Fibroblast of pulmonary artery (primary cell): Measurements from ENCODE around the gene EXOC3L4.

Experiments used
- DNase-seq: peaks from one replicate; pipeline ENCODE4 v3.0.0-alpha.2; 2010; ENCODE audit warnings: low read depth
- H3K4me3 ChIP-seq: replicated peaks from 2 replicates; pipeline ENCODE4 v1.5.1; 2011; ENCODE audit warnings: low read depth, mild to moderate bottlenecking, control low read depth, low read length, moderate library complexity
- CTCF ChIP-seq: IDR thresholded peaks from 2 replicates; pipeline ENCODE4 v1.5.1; 2011; ENCODE audit warnings: mild to moderate bottlenecking, control low read depth, low read length, inconsistent platforms; ENCODE audit errors: missing control alignments

EXOC3L4 gene

GRCh38 chr14:103125098-103126070, 30.9 kb downstream of the EXOC3L4 start:
- H3K4me3 ChIP-seq, result no peak overlapping the region
- no peak for TF ChIP-seq CTCF
- no peak for DNase-seq

DNA sequence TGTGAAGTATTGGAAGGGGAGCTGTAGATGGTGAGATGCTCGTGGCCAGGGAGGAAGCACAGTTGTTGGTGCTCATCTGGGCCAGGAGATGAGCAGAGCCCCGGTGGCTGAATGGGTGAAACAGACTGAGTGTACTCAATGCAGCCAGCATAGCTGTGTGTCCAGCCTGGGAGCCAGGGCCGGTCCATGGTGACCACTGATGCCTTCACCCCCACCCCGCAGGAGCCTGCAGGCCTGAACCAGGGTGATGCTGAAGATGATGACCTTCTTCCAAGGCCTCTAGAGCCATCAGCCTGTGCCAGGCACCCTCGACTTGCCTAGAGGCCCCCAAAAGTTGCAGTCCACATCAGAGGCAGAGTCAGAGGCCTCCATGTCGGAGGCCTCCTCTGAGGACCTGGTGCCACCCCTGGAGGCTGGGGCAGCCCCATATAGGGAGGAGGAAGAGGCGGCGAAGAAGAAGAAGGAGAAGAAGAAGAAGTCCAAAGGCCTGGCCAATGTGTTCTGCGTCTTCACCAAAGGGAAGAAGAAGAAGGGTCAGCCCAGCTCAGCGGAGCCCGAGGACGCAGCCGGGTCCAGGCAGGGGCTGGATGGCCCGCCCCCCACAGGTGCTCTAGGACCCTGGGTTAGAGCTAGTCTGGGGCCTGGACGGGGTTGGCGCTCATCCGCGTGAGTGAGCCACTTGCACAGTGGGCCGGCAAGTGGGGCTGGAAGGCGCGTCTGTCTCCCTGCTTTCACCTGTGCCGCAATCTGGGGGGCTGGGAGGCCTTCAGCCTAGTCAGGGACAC, 31.8 kb downstream of the EXOC3L4 start:
- H3K4me3 ChIP-seq, result no peak overlapping the region
- no peak for TF ChIP-seq CTCF
- DNase-seq, result no peak

GRCh38 chr14:103126873-103127304, 32.4 kb downstream of the EXOC3L4 start:
- TF ChIP-seq CTCF, result no peak
- H3K4me3 ChIP-seq, result no peak overlapping the region
- DNase-seq, result no peak

DNA sequence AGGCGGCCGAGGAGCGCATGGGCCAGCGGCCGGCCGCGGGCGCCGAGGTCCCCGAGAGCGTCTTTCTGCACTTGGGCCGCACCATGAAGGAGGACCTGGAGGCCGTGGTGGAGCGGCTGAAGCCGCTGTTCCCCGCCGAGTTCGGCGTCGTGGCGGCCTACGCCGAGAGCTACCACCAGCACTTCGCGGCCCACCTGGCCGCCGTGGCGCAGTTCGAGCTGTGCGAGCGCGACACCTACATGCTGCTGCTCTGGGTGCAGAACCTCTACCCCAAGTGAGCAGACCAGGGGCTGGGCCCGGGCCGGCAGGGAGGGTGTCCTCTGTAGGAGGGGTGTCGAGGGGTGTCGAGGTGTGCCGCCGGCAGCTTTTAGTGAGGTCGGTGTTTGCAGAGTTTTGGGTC, 32.8 kb downstream of the EXOC3L4 start:
- no peak overlapping the region for H3K4me3 ChIP-seq
- TF ChIP-seq CTCF, result no peak
- no peak for DNase-seq

- TF ChIP-seq CTCF, result no peak
- no peak overlapping the region for H3K4me3 ChIP-seq
- no peak for DNase-seq
Measured at GRCh38 chr14:103127861-103128598, 33.5 kb downstream of the EXOC3L4 start.

DNA sequence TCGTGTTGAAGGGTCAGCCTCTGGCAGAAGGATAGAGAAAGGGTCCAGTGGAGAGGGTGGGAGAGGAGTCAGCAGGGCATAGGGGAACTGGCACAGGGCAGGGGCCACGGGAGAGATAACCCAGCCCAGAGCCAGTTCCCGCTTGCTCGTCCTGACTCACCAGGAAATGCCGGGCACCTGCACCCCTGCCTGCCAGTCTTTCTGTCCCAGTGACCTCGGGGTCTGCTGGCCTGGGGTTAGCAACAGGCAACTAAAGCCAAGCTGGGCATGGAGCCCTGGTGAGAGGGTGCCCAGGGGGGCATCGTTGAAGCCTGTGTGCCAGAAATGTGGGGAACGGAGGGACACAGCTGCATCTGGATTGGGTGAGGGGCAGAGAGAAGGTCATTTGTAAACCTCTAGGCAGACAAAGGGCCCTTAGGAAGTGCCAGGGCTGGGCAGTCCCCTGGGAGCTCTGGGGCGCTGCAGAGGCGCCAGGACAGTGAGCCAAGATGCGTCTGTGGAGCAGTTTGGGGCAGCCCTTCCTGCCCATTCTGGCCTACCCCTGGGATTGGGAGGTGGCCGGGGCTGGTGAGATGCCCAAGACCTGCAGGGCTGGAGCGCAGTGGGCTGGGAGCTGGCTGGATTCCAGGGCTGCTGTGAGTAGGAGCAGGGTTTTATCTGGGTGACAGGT, 34.2 kb downstream of the EXOC3L4 start:
- DNase-seq, result no peak
- no peak overlapping the region for H3K4me3 ChIP-seq
- TF ChIP-seq CTCF, result no peak
